ENCODE results near the gene TCF4.
A peak's percentile ranks its signal among the peaks of the same experiment; 100 is the strongest.

The TCF4 gene

DNA sequence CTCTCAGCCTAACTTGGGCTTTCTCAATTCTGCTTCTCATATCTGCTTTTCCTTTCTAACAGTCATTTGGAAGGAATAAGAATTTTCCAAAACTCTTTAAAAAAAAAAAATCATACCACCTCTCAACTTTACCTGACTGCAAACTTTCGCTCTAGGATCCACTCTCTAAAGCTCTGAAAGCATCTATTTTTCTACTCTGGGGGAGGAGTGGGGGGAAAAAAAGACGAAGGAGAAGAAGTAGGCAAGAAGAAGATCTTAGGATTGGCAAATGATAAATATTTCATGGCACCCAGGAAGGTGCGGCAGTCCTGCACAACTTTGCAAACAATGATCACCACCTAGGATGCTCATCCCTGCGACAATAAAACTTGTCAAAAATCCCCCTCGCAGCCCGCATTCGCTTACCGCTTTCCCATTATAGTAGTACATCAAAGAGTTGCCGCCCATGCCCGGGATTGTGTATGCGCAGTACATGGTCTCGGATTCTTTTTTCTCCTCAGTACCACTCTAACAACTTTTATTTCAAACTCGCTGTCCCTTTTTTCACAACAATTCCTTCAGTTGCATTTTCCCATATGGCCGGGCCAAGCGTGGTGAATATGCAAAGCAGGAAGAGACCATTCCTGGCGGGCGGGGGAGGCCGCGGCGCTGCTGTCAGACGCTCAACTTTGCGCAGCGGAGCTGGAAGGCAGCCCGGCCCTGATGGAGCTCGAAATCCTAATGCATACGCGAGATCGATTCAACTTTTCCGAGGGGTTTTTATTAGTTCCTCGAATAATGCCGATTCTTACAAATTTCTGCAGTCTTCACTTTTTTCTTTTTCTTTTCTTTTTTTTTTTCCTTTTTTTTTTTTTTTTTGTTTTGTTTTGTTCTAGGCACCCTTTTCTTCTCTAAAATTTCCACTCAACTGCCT lies 266.5 kb downstream of the TCF4 start:
- peak; percentile 15 to 22 for DNase-seq (ENCODE audit: low read depth in 2 of 2)

DNA sequence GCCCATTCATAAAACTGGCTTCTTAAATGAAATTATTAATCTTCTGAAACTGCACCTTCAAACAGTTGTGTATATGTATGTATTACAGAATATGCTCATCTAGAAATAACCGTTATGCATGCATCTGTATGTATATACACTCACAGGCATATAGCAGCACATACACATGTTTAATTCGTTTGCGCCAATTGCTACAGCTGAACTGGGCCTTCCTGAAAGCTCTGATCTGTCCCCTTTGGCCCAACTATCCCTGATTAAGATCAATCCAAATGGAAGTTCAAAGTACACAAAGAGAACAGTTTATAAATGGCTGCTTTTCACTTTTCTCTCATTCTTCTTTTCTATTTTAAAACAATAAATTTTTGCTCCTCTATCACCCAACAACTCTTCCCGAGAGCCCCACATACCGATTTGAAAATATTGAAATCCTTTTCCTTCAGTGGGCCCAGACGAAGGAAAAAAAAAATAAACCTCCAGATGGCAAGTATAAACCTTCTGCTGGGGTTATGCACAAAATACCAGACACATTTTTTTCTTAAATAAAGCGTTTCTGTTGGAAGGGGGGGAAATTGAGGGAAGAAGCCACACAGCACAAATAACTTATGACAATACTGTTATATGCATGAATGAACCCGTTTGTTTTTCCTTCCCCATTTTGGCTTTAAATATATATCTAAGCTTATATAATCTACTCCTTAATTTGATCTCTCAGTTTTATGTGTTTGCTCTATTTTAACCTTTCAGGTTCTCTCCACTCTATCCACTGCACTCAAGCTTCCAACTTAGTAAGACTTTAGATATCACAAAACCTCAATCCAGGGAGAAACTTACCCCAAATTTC lies 267.3 kb downstream of the TCF4 start:
- no peak for DNase-seq (ENCODE audit: low read depth in 2 of 2)

DNA sequence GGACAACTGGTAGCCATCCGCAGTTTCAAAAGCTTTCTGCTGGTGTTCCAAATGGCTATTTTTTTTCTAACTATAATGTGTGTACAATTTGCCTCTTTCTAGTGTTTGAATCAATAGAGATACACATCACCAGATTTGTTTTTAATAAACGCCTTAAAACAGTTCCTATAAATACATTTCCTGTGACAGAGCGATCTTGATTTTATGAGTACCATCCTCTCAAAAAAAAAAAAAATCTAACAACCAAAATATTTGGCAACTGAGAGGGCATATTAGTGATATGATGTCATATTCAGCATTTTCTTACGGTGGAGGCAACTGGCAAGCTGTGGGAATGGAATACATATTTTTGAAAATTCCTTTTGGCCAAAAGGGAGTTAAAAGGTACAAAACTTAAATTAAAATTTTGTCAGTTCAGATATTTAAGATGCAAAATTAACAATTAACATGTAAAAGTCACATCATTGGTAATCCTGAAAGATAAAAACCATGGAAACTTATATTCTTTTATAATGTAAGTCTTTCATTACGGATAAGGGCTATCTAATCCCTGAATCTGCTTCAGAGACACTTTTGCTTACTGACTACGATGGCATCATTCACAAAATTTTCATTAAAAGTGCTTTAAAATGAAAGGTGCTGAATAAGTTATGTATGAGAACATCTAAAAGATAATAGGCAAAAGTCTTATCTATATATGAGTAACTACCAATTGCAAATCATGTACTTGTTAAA lies 268.4 kb downstream of the TCF4 start:
- no peak for DNase-seq (ENCODE audit: low read depth in 2 of 2)

DNA sequence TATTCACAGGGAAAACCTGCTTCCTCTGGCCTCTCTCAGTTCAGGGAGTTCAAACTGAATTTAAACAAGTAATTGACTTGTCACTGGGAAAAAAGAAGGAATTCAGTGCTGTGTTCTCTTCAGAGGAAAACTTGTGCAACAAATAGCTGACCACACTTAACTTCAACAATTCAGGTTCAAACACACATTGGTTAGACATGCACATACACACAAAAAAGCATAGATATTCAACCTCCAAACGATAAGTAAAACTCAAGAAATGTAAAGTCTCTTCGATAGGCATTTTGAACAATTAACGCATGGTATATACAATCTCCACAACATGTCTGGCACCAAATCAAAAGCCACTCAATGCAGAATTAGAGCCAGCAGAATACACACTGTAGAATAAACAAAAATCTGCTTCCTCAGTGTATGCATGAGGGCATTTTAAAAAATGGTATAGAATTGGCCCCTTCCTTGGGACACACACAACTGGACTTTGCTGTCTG lies 269.0 kb downstream of the TCF4 start:
- no peak for DNase-seq (ENCODE audit: low read depth in 2 of 2)

DNA sequence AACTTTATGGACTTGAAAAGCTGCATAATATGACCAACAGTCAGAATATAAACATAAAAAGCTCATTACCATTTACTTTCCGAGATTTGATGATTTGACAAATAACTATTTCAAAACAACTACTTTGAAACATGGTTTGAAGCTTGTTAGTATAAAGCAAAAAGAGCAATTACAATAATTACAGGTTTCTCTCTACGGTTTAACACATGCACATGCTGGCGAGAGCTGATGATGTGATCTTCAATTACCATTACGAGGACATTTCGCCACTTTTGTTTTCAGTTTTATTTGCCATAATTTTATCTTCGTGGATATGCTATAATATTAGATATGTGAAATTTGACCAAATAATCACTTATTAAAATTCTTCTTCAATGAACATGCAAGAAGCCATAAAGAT lies 270.1 kb downstream of the TCF4 start:
- DNase-seq (ENCODE audit: low read depth in 2 of 2), result no peak

DNA sequence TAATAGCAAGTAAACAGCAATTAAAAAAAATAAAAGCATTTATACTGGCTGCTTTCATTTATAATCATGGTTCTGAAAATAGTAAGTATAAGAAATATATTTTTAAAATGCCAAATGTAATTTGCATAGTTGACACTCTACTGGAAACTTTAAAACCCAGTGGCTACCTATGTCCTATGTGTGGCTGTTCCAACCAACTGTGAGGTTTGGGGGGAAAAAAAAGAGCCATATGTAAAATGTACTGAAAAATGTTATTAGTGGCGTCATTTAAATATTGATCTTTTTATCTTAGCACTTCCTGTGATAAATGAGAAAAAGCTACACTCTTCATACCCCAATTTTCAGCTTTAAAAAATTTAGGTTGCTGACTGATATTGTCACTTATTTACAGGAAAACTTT lies 270.7 kb downstream of the TCF4 start:
- DNase-seq (ENCODE audit: low read depth in 2 of 2), result no peak

DNA sequence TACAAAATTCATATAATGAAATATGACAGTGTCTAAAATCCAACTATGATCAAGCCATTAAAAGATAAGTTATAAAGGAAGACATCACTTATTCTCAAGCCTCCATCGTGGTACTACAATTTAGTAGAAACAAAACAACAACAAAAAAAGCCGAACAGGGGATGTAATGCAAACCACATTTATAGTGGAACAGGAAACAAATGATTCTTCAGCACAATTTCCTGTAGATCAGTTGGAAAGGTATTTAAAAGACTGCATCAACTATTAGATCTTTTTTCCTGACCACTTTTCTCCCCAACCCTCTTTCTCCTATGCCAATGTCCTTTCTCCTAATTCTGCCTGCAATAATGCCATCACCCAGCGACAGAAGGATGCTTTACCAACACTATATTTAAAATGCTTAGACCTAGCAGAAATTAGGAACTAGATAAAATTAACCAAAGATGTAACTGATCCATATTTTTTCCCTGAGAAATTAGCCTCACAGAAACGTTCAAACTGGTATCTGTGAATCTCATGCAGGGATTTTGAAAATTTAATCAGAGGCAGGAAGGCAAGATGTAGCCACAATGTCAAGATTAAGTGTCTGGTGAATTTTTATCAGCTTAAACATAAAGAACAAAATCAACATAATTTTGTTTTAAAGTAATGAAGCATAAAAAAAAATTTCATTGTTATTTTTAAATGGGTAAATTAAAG lies 271.4 kb downstream of the TCF4 start:
- no peak for DNase-seq (ENCODE audit: low read depth in 2 of 2)

DNA sequence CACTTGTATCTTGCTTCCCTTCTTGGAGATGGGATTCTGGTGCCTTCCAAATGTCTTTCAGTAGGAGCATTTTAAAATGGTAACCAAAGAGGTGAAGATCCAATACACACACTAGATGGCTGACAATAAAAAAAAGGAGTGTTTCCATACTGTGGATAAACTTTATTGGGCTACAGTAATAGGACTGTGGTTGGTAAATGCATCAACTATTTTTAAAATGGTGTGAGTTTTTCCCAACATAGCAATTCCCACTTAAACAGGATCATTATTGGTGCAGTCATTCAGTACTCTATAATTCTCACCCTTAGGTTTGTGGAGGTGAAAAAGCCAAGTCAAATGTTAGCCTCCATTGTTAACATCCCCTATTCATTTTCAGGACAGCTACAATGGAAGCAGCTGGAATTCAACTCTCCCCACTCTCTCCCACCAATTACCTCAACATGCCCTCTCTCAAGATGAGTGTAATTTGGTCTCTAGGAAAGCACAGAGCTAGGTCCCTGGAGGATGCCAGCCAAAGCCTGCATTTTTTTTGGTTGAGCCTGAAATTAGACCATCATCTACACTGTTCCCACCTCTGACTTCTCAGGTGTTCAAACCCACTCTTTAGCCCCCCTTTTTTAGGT lies 273.3 kb downstream of the TCF4 start:
- no peak for DNase-seq (ENCODE audit: low read depth in 2 of 2)

DNA sequence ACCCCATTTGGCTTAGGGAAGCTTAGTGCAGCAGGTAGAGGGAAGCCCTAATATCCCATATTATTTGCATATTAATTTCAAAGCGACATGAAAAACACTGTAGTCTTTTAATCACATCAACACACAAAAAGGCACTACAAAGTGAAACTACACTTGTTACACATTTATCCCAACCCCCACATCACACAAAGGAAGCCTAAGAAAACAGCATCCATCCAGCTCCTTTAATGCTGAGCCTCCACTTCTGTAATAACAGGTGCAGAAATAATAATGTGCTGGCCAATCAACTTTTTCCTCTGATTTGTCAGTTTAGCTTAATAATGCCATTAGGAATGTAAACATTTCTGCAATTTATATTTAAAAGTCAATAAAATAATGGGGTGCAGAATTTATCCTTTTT lies 274.0 kb downstream of the TCF4 start:
- DNase-seq (ENCODE audit: low read depth in 2 of 2), result no peak

DNA sequence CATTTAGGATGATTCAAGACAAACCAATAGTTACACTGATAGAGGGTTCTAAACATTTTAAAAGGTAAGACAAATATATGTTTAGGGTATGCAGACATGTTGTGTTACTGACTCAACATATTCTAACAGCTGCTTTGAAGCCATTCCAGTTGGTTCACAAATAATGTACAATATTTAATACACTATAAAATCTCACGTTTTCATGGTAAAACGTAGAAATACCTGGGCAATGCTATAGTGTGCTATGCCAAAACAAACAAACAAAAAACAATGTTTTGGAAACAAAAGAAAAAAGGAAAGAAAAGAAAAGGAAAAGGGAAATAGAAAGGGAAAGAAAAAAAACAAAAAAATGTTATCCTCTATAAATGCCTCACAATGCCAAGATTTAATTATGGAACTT lies 277.1 kb downstream of the TCF4 start:
- DNase-seq (ENCODE audit: low read depth in 2 of 2), result no peak

DNA sequence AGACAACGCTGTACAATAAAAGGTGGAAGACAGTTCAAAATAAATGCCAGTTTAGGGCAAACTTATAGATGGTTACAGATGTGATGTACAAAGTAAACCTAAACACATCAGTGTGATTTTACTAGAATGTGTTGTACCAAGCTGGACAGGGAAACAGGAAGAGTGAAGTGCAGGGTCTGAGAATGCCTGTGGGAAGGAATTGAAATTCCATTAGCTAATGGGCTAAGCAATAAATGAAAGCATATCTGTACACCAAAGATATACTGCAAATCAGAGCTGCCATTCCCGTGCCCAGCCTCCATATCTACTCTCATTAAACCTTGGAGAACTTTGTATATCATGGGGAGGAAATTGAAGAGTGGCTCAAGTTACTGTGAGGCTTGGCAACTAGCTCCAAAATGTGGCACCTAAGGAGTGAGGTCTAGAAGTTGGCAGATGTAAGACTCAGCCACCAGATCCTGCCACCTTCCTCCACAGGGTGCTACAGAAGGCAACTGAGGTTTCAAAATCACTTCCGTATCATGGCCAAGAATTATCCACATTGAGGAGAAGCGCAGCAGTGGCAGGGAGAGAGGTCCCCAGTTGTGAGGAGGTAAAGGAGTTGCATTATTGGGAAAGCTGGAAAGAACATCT lies 277.8 kb downstream of the TCF4 start:
- no peak for DNase-seq (ENCODE audit: low read depth in 2 of 2)

DNA sequence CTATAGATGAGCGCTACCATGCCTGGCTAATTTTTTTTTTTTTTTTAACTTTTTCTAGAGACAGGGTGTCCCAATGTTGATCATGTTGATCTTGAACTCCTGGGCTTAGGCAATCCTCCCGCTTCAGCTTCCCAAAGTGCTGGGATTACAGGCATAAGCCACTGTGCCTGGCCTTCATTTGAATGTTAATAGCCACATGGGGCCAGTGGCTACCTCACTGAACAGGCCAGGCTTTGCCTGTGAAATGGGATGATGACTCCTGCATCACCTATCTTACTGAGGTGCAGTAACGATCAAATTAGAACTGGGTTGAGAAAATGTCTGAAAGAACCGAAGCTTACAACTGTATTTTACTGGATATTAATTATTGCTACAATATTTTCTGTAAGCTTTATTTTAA lies 278.7 kb downstream of the TCF4 start:
- DNase-seq (ENCODE audit: low read depth in 2 of 2), result no peak

DNA sequence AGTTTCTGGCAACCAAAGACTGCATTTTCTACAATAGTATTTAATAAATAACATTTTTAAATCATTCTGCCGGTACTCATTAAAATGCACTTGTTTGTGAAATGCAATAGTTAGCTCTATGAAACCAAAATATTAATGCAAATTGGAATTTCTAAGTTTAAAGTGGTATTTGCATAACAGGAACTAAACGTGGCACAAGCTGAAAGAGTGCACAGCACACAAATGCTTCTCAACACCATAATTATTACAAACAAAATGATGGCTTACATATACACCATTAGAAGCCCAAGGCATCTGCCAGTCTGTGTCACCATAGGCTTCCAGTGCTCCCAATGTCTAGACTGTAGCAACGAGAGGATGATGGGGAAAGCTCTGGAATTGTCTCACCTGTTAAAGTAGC lies 280.5 kb downstream of the TCF4 start:
- no peak for DNase-seq (ENCODE audit: low read depth in 2 of 2)

DNA sequence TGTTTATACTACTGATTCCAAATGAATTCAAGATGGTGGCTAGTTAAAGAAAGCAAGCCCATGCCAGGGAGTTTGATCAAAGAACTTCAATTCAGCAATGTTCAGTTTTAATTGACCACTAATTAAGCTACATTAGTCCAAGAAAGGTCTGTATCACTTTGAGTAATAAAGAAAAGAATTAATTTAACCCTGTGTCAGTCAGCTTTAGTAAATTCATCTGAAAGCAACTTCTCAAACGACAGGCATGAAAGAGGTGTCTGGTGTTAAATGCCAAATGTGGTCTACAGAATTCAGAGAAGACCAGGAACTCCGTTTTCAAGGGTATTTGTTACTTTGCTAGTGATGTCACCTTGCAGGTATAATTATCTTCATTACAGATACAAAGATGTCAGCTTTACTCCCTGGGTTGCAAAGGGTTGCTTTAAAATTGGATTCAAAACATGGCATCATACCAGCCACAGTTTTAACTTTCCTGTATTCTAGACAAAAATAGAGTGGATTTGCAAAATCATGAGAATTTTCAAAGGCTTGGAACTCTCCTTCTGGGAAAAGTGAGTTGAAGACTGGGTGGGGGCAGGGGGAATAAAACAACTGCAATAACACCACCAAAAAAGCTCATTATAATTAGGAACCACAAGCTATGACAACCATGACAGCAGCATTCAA lies 281.5 kb downstream of the TCF4 start:
- DNase-seq (ENCODE audit: low read depth in 2 of 2), result no peak

DNA sequence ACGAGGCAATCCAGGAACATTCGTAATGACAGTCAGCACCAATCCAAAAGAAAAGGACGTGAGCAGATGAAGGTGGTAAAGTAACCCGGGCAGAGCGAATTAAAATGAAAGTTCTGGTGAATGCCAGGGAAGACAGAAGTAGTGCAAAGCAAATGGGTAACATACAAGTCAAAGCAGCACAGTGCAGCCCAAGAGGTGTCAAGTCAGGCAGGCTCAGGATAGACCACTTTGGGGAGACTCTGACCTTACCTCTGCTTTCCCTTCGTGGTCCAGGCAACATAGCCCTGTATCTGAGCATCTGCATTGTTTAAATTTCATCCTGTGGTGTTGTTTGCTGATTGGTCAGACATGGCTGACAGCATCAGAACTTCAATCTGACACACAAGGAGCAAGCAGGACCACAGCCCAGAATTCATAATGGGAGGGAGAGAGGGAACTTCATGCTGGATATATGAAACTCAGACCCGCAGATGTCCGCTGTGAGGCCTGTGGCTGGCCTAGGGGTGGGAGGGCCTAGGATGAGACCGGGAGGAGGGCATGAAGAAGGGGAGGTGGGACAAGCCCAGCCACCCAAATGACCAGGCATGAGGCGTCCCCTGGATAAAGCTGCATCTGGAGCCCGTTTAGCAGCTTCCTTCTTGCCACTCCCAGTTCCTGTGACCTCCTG lies 285.7 kb downstream of the TCF4 start:
- DNase-seq (ENCODE audit: low read depth in 2 of 2), result no peak

DNA sequence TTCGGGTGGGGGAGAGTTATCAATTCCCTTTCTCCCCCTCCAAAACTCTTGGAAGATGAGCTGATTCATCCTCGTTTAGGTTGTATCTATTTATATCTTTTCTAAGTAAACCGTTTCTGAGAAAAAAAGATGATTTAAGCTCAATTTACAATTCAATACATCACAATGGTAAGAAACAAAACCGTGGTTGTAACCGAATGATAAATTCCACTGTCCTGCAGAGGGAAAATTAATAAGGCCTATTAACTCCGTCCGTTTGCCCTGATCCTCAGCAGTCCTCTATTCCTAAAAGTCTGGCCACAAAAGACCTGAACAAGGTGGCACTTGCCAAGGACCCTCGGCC lies 286.2 kb downstream of the TCF4 start:
- DNase-seq (ENCODE audit: low read depth in 2 of 2), result no peak

DNA sequence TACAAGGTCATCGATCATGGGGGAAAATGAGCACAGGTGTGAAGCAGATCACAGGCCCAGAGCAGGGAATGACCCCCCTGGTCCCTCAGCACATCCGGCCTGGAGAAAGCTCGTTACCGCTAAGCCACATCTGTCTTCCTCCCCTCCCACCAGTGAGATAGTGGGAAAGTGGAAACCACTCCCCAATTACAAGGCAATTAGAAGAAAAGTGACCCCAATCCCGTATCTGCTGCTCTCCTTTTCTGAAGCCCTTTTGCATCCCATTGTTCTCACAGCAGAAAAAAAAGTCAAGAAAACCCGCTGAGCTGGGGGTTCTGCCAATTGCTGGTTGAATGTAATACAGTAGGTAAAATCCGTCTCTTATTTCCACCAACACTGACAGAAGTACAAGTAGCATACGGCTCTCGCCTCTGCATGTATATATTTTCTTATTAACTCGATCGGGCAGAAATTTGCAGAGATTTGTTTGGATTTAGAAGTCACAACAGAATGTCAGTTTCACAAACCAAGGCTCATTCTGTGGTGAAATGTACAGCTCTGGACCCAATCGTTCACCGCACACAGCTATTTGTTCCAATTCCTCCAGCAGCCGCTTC lies 287.0 kb downstream of the TCF4 start:
- no peak for DNase-seq (ENCODE audit: low read depth in 2 of 2)

DNA sequence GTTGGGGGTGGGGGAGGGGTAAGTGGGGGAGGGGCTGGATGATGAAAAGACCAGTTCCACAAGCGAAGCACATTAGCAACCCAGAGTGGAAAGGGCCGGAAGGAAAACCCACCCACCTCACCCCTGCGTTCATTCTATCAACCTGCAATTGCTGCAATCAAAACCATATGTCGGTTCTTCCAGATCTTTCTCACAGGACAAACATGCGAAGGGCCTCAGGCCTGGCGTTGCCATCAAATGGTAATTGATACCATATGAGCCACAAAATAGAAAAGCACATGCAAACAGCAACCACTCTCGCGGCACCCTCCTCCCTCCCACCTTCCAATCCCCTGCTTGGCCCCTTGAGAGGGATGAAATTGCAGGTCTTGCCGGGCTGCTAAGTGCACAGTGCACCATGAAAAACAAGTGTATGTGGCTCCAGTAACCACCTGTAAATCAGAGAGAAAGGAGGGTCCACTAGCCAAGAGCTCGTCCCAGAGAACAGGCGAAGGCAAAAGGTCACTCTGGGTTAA lies 287.5 kb downstream of the TCF4 start:
- DNase-seq (ENCODE audit: low read depth in 2 of 2), result no peak

DNA sequence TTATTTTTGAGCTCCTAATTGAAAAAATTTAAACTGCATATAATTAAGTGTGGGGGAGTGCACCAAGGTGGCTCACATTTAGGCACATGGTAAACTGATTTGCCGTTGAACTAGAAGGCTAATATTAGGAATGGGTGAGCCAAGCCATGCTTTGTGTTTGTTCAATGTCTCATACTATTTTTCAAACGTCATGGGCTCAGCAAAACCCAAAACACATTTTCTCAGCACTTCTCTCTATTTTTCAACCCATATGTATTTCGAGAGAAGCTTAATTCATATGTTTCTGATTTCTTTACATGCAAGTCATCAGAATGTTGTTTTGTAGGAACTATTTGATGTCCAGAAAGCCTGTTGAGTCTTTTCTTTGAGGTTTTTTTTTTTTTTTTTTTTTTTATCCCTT lies 291.2 kb downstream of the TCF4 start:
- no peak for DNase-seq (ENCODE audit: low read depth in 2 of 2)

All from stimulated activated CD4-positive, alpha-beta T cell treated with anti-CD3 and anti-CD28 coated beads, Interleukin-4, amount 100 ng/mL, for 48 hours (primary cell).